Stomach (tissue), 9 donors: ENCODE data around the gene KRT4. TPM values are rescaled to one million over a fixed set of nuclear protein-coding genes. Genes with fewer than 3 reads are reported as not detected.

Experiments used
- DNase-seq, 2 donors: peaks; one replicate each; pipeline versions ENCODE4 v3.0.0 to v3.0.0-alpha.2; 2013 to 2019
- H3K27ac ChIP-seq, 5 donors: fragments of 200-600 bp in 4 of 5; sonication (generic) in 4 of 5; one replicate each; pipeline ENCODE4 v1.5.1; 2013 to 2019; ENCODE audit warnings: mild to moderate bottlenecking in 1 of 5, moderate library complexity in 1 of 5
- H3K27me3 ChIP-seq, 3 donors: fragments of 200-600 bp; sonication (generic); one replicate each; pipeline ENCODE4 v1.5.1; 2017 to 2019; ENCODE audit warnings: mixed run types in 1 of 3
- H3K36me3 ChIP-seq, 4 donors: fragments of 200-600 bp; sonication (generic); 1 replicate in 3 of 4; 2 replicates in 1 of 4; pipeline ENCODE4 v1.5.1; 2016 to 2019
- H3K4me1 ChIP-seq, 4 donors: fragments of 200-600 bp; sonication (generic); one replicate each; pipeline ENCODE4 v1.5.1; 2016 to 2019
- H3K4me3 ChIP-seq, 4 donors: fragments of 200-600 bp; sonication (generic) in 3 of 4; one replicate each; pipeline ENCODE4 v1.5.1; 2016 to 2019; ENCODE audit warnings: mild to moderate bottlenecking in 1 of 4
- H3K9me3 ChIP-seq, 4 donors: fragments of 200-600 bp; sonication (generic); one replicate each; pipeline ENCODE4 v1.5.1; 2016 to 2019
- CTCF ChIP-seq, 7 experiments: fragments of 450-650 bp in 4 of 7; fragments of 200-600 bp in 3 of 7; sonication (generic) in 3 of 7; IDR thresholded peaks; one replicate each; pipeline ENCODE4 v1.5.1; 2016 to 2019; ENCODE audit warnings: antibody characterized with exemption in 7 of 7, control low read depth in 2 of 7, mild to moderate bottlenecking in 1 of 7
- EP300 ChIP-seq: sonication (generic); formaldehyde crosslinking; IDR thresholded peaks from one replicate; pipeline ENCODE4 v1.6.1; 2017; ENCODE audit warnings: antibody characterized with exemption
- POLR2A ChIP-seq, 4 donors: fragments of 450-650 bp; IDR thresholded peaks; one replicate each; pipeline ENCODE4 v1.6.1; 2016; ENCODE audit warnings: antibody characterized with exemption in 4 of 4, control low read depth in 2 of 4, mild to moderate bottlenecking in 1 of 4, moderate library complexity in 1 of 4
- POLR2AphosphoS5 ChIP-seq, 3 donors: sonication (generic); formaldehyde crosslinking; IDR thresholded peaks; one replicate each; pipeline ENCODE4 v1.6.1; 2016; ENCODE audit warnings: antibody characterized with exemption in 3 of 3
- WGBS, 5 donors: extraction: QIAGEN DNeasy Blood & Tissue Kit in 3 of 5; methylation state at CpG; one replicate each; pipeline versions ENCODE4 v1.1.5 to v1.1.7; 2013 to 2018; 5-methylcytosine and 5-hydroxymethylcytosine counted together
- intact Hi-C: fragments of 100-400 bp; cut with DNase I; formaldehyde crosslinking; loops from one replicate; pipeline ENCODE4 v1.15.1; 2023; ENCODE audit warnings: low total_unique reads
- polyA plus RNA-seq, 3 donors: library from polyadenylated mRNA; stranded (reverse); fragments of 200-250 nt; gene quantifications; one replicate each; pipeline ENCODE4 v1.2.3, GENCODE V29; 2013
- small RNA-seq, 4 donors: library from RNA; depleted of rRNA; stranded (forward); fragments of <200 nt; gene quantifications; one replicate each; pipeline ENCODE3, GENCODE V24; 2016
- total RNA-seq, 5 donors: library from RNA; depleted of rRNA; stranded (reverse); fragments of >200 nt; gene quantifications; one replicate each; pipeline versions ENCODE4 v1.1.0 to v1.2.3, GENCODE V29; 2014 to 2016
- donor health status: healthy with polysubstance abuse.
- donor health status: Bipolar disorder and iron deficiency.
- donor health status: healthy.

The KRT4 gene
- total and polyA plus RNA-seq, 8 donors: 5.1 to 2,693 (median 11.2) TPM; not detected in 4

- Histone ChIP-seq H3K4me3 (no peak overlapping the region), H3K27ac (no peak overlapping the region), H3K27me3 (peaks cover 0 to 34% (median 5%) of the 10 kb centered on the region in 3 donors), H3K36me3 (no peaks in the 10 kb centered on the region), H3K9me3 (peaks cover 8 to 33% (median 24%) of the 10 kb centered on the region in 4 donors), H3K4me1 (no peaks in the 10 kb centered on the region)
- no peak for TF ChIP-seq POLR2AphosphoS5 (IDR thresholded peaks at IDR 0.05)
- TF ChIP-seq EP300: no peak
- no peak for TF ChIP-seq POLR2A (IDR thresholded peaks at IDR 0.05)
- no peak for TF ChIP-seq CTCF (IDR thresholded peaks at IDR 0.05)
- no peak for DNase-seq
- intact Hi-C loops: no loop called here
- WGBS, 5 donors: 48 to 70% (median 58%) methylated on average over 2 of the region's 2 CpGs
These were observed 54.2 kb downstream of the KRT4 start for GRCh38 chr12:52759695-52760094.

- H3K27me3 ChIP-seq: peaks cover 0 to 38% (median 5%) of the 10 kb centered on the region in 3 donors
- peaks cover 8 to 33% (median 24%) of the 10 kb centered on the region in 4 donors for H3K9me3 ChIP-seq
- intact Hi-C loops: no loop called here
- no peaks in the 10 kb centered on the region for H3K4me1 ChIP-seq
- DNase-seq: no peak
- H3K27ac ChIP-seq: no peak overlapping the region
- 28 to 55% (median 48%) methylated on average over 2 of the region's 2 CpGs for WGBS, 5 donors
- H3K4me3 ChIP-seq: no peak overlapping the region
- H3K36me3 ChIP-seq: no peaks in the 10 kb centered on the region
- TF ChIP-seq CTCF (IDR thresholded peaks at IDR 0.05) (no peak), POLR2A (IDR thresholded peaks at IDR 0.05) (no peak), POLR2AphosphoS5 (IDR thresholded peaks at IDR 0.05) (no peak), EP300 (no peak)
These were observed 54.7 kb downstream of the KRT4 start for GRCh38 chr12:52759218-52759617.

GRCh38 chr12:52757449-52758176 lies 56.3 kb downstream of the KRT4 start:
- TF ChIP-seq POLR2AphosphoS5 (IDR thresholded peaks at IDR 0.05) (no peak), CTCF (IDR thresholded peaks at IDR 0.05) (no peak), EP300 (no peak), POLR2A (IDR thresholded peaks at IDR 0.05) (no peak)
- no peak for DNase-seq
- H3K4me1 ChIP-seq: no peaks in the 10 kb centered on the region
- WGBS, 5 donors: 15 to 33% (median 18%) methylated on average over 1 of the region's 1 CpG
- intact Hi-C loops: no loop called here
- no peak overlapping the region for H3K4me3 ChIP-seq
- peaks cover 0 to 51% (median 5%) of the 10 kb centered on the region in 3 donors for H3K27me3 ChIP-seq
- H3K9me3 ChIP-seq: peaks cover 8 to 30% (median 24%) of the 10 kb centered on the region in 4 donors
- no peaks in the 10 kb centered on the region for H3K36me3 ChIP-seq
- no peak overlapping the region for H3K27ac ChIP-seq

Small RNAs within 50 kb of the gene (small RNA-seq; reads per million reads assigned to genes)
- gene AC107016.2: 0 reads per million in 4 donors

Other genes starting within 250 kb of the KRT4 start
- gene KRT74, start 240.3 kb downstream of the KRT4 start, total RNA-seq: not detected
- under 1 TPM in 1 of 3 donors, not detected in 2; 0.08 TPM for gene KRT74, start 240.3 kb downstream of the KRT4 start, polyA plus RNA-seq
- not detected for gene KRT72, start 212.7 kb downstream of the KRT4 start, total RNA-seq
- not detected for gene KRT72, start 212.7 kb downstream of the KRT4 start, polyA plus RNA-seq
- not detected for gene KRT73, start 195.6 kb downstream of the KRT4 start, total RNA-seq
- gene KRT73, start 195.6 kb downstream of the KRT4 start, polyA plus RNA-seq: not detected
- gene KRT2, start 161.9 kb downstream of the KRT4 start, total RNA-seq: not detected
- gene KRT2, start 161.9 kb downstream of the KRT4 start, polyA plus RNA-seq: not detected
- gene KRT1, start 133.7 kb downstream of the KRT4 start, total RNA-seq: 10 to 100 TPM in 1 of 5 donors, 1 to 10 TPM in 1, under 1 TPM in 1, not detected in 2; 0.37 to 27.8 (median 7.6) TPM
- gene KRT1, start 133.7 kb downstream of the KRT4 start, polyA plus RNA-seq: not detected
- not detected for gene KRT77, start 110.6 kb downstream of the KRT4 start, total RNA-seq
- under 1 TPM in 1 of 3 donors, not detected in 2; 0.03 TPM for gene KRT77, start 110.6 kb downstream of the KRT4 start, polyA plus RNA-seq
- gene KRT76, start 36.8 kb downstream of the KRT4 start, total RNA-seq: not detected
- gene KRT76, start 36.8 kb downstream of the KRT4 start, polyA plus RNA-seq: not detected
- not detected for gene KRT3, start 18.0 kb downstream of the KRT4 start, total RNA-seq
- under 1 TPM in 1 of 3 donors, not detected in 2; 0.53 TPM for gene KRT3, start 18.0 kb downstream of the KRT4 start, polyA plus RNA-seq
- not detected for gene KRT79, start 20.2 kb upstream of the KRT4 start, total RNA-seq
- under 1 TPM in 1 of 3 donors, not detected in 2; 0.15 TPM for gene KRT79, start 20.2 kb upstream of the KRT4 start, polyA plus RNA-seq
- under 1 TPM in 1 of 5 donors, not detected in 4; 0.73 TPM for gene KRT78, start 34.9 kb upstream of the KRT4 start, total RNA-seq
- 10 to 100 TPM in 1 of 3 donors, under 1 TPM in 1, not detected in 1; 0.76 to 98.0 TPM for gene KRT78, start 34.9 kb upstream of the KRT4 start, polyA plus RNA-seq
- 1,000 to 10,000 TPM in 1 of 5 donors, 100 to 1,000 TPM in 3, 10 to 100 TPM in 1; 71.2 to 1,740 (median 566) TPM for gene KRT8, start 91.0 kb upstream of the KRT4 start, total RNA-seq
- 1,000 to 10,000 TPM in 1 of 3 donors, 100 to 1,000 TPM in 2; 361 to 1,687 (median 767) TPM for gene KRT8, start 91.0 kb upstream of the KRT4 start, polyA plus RNA-seq
- 100 to 1,000 TPM in 4 of 5 donors, 10 to 100 TPM in 1; 68.3 to 648 (median 309) TPM for gene KRT18, start 135.0 kb upstream of the KRT4 start, total RNA-seq
- 100 to 1,000 TPM; 369 to 525 (median 391) TPM for gene KRT18, start 135.0 kb upstream of the KRT4 start, polyA plus RNA-seq
- 100 to 1,000 TPM; 319 to 833 (median 400) TPM for gene EIF4B, start 192.3 kb upstream of the KRT4 start, total RNA-seq
- gene EIF4B, start 192.3 kb upstream of the KRT4 start, polyA plus RNA-seq: 100 to 1,000 TPM; 101 to 262 (median 179) TPM
- gene TNS2, start 235.9 kb upstream of the KRT4 start, total RNA-seq: 100 to 1,000 TPM in 2 of 5 donors, 10 to 100 TPM in 3; 38.5 to 164 (median 44.2) TPM
- 100 to 1,000 TPM in 1 of 3 donors, 10 to 100 TPM in 2; 71.0 to 104 (median 76.5) TPM for gene TNS2, start 235.9 kb upstream of the KRT4 start, polyA plus RNA-seq